Neural progenitor cell (in vitro differentiated cells): ENCODE data around the gene SYNJ2. TPM values are rescaled to one million over a fixed set of nuclear protein-coding genes. Genes with fewer than 3 reads are reported as not detected.

ENCODE experiments used
- DNase-seq: peaks from one replicate; pipeline ENCODE4 v3.0.0-alpha.2; 2016; ENCODE audit warnings: low spot score
- H2AFZ ChIP-seq: fragments of 200-600 bp; sonication (generic); replicated peaks from 2 replicates; pipeline ENCODE4 v1.6.1; 2016; ENCODE audit warnings: antibody characterized with exemption
- H3F3A ChIP-seq: fragments of 200-600 bp; sonication (generic); 2 replicates; pipeline ENCODE4 v1.6.1; 2016; ENCODE audit warnings: antibody characterized with exemption, low read depth
- H3K27ac ChIP-seq: fragments of 200-600 bp; sonication (generic); 2 replicates; pipeline ENCODE4 v1.5.1; 2016; ENCODE audit warnings: mild to moderate bottlenecking
- H3K27me3 ChIP-seq: fragments of 200-600 bp; sonication (generic); 2 replicates; pipeline ENCODE4 v1.6.1; 2016; ENCODE audit warnings: mild to moderate bottlenecking, moderate library complexity
- H3K36me3 ChIP-seq: fragments of 200-600 bp; sonication (generic); 2 replicates; pipeline ENCODE4 v1.5.1; 2016
- H3K4me1 ChIP-seq: fragments of 200-600 bp; sonication (generic); 2 replicates; pipeline ENCODE4 v1.6.1; 2016; ENCODE audit warnings: mixed run types
- H3K4me2 ChIP-seq: fragments of 200-600 bp; sonication (generic); 2 replicates; pipeline ENCODE4 v1.6.1; 2016
- H3K4me3 ChIP-seq: fragments of 200-600 bp; sonication (generic); 2 replicates; pipeline ENCODE4 v1.5.1; 2016
- H3K79me2 ChIP-seq: fragments of 200-600 bp; sonication (generic); 2 replicates; pipeline ENCODE4 v1.6.1; 2016; ENCODE audit warnings: low read depth
- H3K9ac ChIP-seq: fragments of 200-600 bp; sonication (generic); 2 replicates; pipeline ENCODE4 v1.6.1; 2016
- H3K9me3 ChIP-seq: fragments of 200-600 bp; sonication (generic); 2 replicates; pipeline ENCODE4 v1.5.1; 2016; ENCODE audit warnings: low read depth
- H4K20me1 ChIP-seq: fragments of 200-600 bp; sonication (generic); 2 replicates; pipeline ENCODE4 v1.6.1; 2016; ENCODE audit warnings: low read depth
- H3K27ac Mint-ChIP-seq: 3 replicates; pipeline ENCODE4 v1.8.0; 2021; ENCODE audit warnings: mixed read lengths
- H3K27me3 Mint-ChIP-seq: 2 replicates; pipeline ENCODE4 v1.8.0; 2022; ENCODE audit warnings: low read depth, mild to moderate bottlenecking, inconsistent platforms, moderate library complexity, mixed read lengths; ENCODE audit not compliant: insufficient read depth
- H3K36me3 Mint-ChIP-seq: 3 replicates; pipeline ENCODE4 v1.8.0; 2021; ENCODE audit warnings: mixed read lengths
- H3K4me1 Mint-ChIP-seq: 3 replicates; pipeline ENCODE4 v1.8.0; 2021; ENCODE audit warnings: mixed read lengths
- H3K4me3 Mint-ChIP-seq: 3 replicates; pipeline ENCODE4 v1.8.0; 2021; ENCODE audit warnings: mild to moderate bottlenecking, moderate library complexity, mixed read lengths
- H3K9me3 Mint-ChIP-seq: 3 replicates; pipeline ENCODE4 v1.8.0; 2020; ENCODE audit warnings: mixed read lengths
- EZH2 ChIP-seq: fragments of 200-600 bp; sonication (generic); IDR thresholded peaks from 2 replicates; pipeline ENCODE4 v1.6.1; 2017; ENCODE audit warnings: antibody characterized with exemption, mild to moderate bottlenecking, moderate library complexity
- EZH2phosphoT487 ChIP-seq: fragments of 200-600 bp; sonication (generic); IDR thresholded peaks from 2 replicates; pipeline ENCODE4 v1.6.1; 2017; ENCODE audit warnings: antibody characterized with exemption
- total RNA-seq: library from RNA; depleted of rRNA; stranded (reverse); fragments of >200 nt; gene quantifications from 2 replicates; pipeline ENCODE4 v1.2.3, GENCODE V29; 2015; ENCODE audit warnings: low replicate concordance
- TF ChIP-seq, protein P1 (sequence below): fragments of 200-600 bp; sonication (generic); IDR thresholded peaks from 2 replicates; pipeline ENCODE4 v1.5.1; 2017; ENCODE audit warnings: antibody characterized with exemption, mild to moderate bottlenecking

Gene SYNJ2
- total RNA-seq, 1 donor from 2014 or later = 4.8 TPM

- H3K36me3 Mint-ChIP-seq = no peaks in the 10 kb centered on the region
- peak overlapping the region; percentile 91 for H3K27ac Mint-ChIP-seq
- TF ChIP-seq EZH2 = no peak
- TF ChIP-seq, protein P1, sequence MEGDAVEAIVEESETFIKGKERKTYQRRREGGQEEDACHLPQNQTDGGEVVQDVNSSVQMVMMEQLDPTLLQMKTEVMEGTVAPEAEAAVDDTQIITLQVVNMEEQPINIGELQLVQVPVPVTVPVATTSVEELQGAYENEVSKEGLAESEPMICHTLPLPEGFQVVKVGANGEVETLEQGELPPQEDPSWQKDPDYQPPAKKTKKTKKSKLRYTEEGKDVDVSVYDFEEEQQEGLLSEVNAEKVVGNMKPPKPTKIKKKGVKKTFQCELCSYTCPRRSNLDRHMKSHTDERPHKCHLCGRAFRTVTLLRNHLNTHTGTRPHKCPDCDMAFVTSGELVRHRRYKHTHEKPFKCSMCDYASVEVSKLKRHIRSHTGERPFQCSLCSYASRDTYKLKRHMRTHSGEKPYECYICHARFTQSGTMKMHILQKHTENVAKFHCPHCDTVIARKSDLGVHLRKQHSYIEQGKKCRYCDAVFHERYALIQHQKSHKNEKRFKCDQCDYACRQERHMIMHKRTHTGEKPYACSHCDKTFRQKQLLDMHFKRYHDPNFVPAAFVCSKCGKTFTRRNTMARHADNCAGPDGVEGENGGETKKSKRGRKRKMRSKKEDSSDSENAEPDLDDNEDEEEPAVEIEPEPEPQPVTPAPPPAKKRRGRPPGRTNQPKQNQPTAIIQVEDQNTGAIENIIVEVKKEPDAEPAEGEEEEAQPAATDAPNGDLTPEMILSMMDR = no peak
- no peak for TF ChIP-seq EZH2phosphoT487
Measured at GRCh38 chr6:158005626-158006180, 24.0 kb downstream of the SYNJ2 start.

GRCh38 chr6:158006331-158006730 lies 24.7 kb downstream of the SYNJ2 start:
- Mint-ChIP-seq H3K27me3 (peaks cover 12% of the 10 kb centered on the region), H3K4me1 (peaks cover 41% of the 10 kb centered on the region), H3K36me3 (no peaks in the 10 kb centered on the region), H3K27ac (peak overlapping the region; percentile 91), H3K4me3 (no peak overlapping the region), H3K9me3 (peaks cover 5% of the 10 kb centered on the region)
- Histone ChIP-seq H3K36me3 (no peaks in the 10 kb centered on the region), H3K27ac (no peak overlapping the region), H3K4me3 (no peak overlapping the region), H3K9me3 (no peaks in the 10 kb centered on the region), H2AFZ (no peak overlapping the region), H3K4me2 (no peak overlapping the region), H4K20me1 (no peaks in the 10 kb centered on the region), H3F3A (no peaks in the 10 kb centered on the region), H3K79me2 (no peaks in the 10 kb centered on the region), H3K9ac (no peak overlapping the region), H3K27me3 (no peaks in the 10 kb centered on the region), H3K4me1 (no peaks in the 10 kb centered on the region)
- TF ChIP-seq EZH2 (no peak), EZH2phosphoT487 (no peak)
- TF ChIP-seq, protein P1 = no peak
- no peak for DNase-seq

More at GRCh38 chr6:158005626-158006180, 24.0 kb downstream of the SYNJ2 start:
- Histone ChIP-seq H3K4me1 (no peaks in the 10 kb centered on the region), H3F3A (no peaks in the 10 kb centered on the region), H3K9ac (no peak overlapping the region), H3K27me3 (no peaks in the 10 kb centered on the region), H2AFZ (no peak overlapping the region), H3K4me3 (no peak overlapping the region), H3K27ac (no peak overlapping the region), H3K79me2 (no peaks in the 10 kb centered on the region), H3K4me2 (no peak overlapping the region), H3K36me3 (no peaks in the 10 kb centered on the region), H4K20me1 (no peaks in the 10 kb centered on the region), H3K9me3 (no peaks in the 10 kb centered on the region)
- H3K27me3 Mint-ChIP-seq = peaks cover 12% of the 10 kb centered on the region
- peaks cover 44% of the 10 kb centered on the region for H3K4me1 Mint-ChIP-seq
- H3K9me3 Mint-ChIP-seq = peaks cover 1% of the 10 kb centered on the region
- H3K4me3 Mint-ChIP-seq = no peak overlapping the region
- DNase-seq = no peak

DNA sequence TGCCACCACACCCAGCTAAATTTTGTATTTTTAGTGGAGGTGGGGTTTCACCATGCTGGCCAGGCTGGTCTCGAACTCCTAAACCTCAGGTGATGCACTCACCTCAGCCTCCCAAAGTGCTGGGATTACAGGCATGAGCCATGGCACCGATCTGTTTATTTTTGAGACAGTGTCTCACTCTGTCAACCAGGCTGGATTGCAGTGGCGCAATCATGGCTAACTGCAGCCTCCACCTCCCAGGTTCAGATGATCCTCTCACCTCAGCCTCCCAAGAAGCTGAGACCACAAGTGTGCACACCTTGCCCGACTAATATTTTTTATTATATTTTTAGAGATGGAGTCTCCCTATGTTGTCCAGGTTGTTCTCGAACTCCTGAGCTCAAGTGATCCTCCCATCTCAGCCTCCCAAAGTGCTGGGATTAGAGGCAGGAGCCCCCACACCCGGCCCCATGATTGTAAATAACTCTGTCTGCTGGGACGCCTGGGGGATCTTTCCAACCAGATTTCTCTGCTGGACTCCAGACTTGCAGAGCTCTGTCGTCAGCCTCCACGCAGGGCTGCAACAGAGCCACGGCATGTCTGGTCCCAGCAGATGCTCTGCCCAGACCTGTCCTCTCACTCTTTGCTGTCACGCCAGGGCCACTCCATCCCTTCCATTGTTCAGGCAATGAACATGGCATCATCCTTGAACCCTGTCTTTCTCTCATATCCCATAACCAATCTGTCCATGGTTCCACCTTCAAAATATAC lies 25.3 kb downstream of the SYNJ2 start:
- H3K4me3 Mint-ChIP-seq = no peak overlapping the region
- H3K9me3 Mint-ChIP-seq = peaks cover 5% of the 10 kb centered on the region
- no peaks in the 10 kb centered on the region for H3K36me3 Mint-ChIP-seq
- peaks cover 40% of the 10 kb centered on the region for H3K4me1 Mint-ChIP-seq
- Histone ChIP-seq H3K9me3 (no peaks in the 10 kb centered on the region), H3K4me1 (no peaks in the 10 kb centered on the region), H3K4me2 (no peak overlapping the region), H3K36me3 (no peaks in the 10 kb centered on the region), H2AFZ (no peak overlapping the region), H3K27ac (no peak overlapping the region), H3F3A (no peaks in the 10 kb centered on the region), H3K79me2 (no peaks in the 10 kb centered on the region), H3K9ac (no peak overlapping the region), H3K4me3 (no peak overlapping the region), H4K20me1 (no peaks in the 10 kb centered on the region), H3K27me3 (no peaks in the 10 kb centered on the region)
- DNase-seq = no peak
- H3K27ac Mint-ChIP-seq = peak overlapping the region; percentile 23
- H3K27me3 Mint-ChIP-seq = peaks cover 15% of the 10 kb centered on the region
- TF ChIP-seq, protein P1 = no peak
- TF ChIP-seq EZH2phosphoT487 (no peak), EZH2 (no peak)
